HG02943 (cell line): Measurements from ENCODE around the gene RMI1.

Experiments used
- ATAC-seq: cut with Tn5 transposase; IDR thresholded peaks from one replicate; pipeline ENCODE4 v1.9.1; 2021; ENCODE audit warnings: mild to moderate bottlenecking, low read depth, moderate library complexity; ENCODE audit not compliant: unreplicated experiment

Gene RMI1

GRCh38 chr9:83966209-83966582 lies 14.4 kb upstream of the RMI1 start:
- no peak for ATAC-seq

GRCh38 chr9:83967073-83967472 lies 13.5 kb upstream of the RMI1 start:
- no peak for ATAC-seq

- no peak for ATAC-seq
These were observed 11.0 kb upstream of the RMI1 start for GRCh38 chr9:83969602-83970001.

GRCh38 chr9:83971485-83971884 lies 9.1 kb upstream of the RMI1 start:
- no peak for ATAC-seq

- ATAC-seq: no peak
These were observed 8.3 kb upstream of the RMI1 start for GRCh38 chr9:83972286-83972685.

GRCh38 chr9:83975300-83975699 lies 5.3 kb upstream of the RMI1 start:
- no peak for ATAC-seq

GRCh38 chr9:83976372-83976771 lies 4.2 kb upstream of the RMI1 start:
- ATAC-seq: no peak

GRCh38 chr9:83977196-83977595 lies 3.4 kb upstream of the RMI1 start:
- no peak for ATAC-seq

GRCh38 chr9:83978992-83979811 lies 1.4 kb upstream of the RMI1 start:
- peak; percentile 39 for ATAC-seq

- peak; percentile 85 for ATAC-seq
These were observed 702 bp upstream of the RMI1 start, which contains the start of gene HNRNPK for GRCh38 chr9:83979812-83980394. TSS of gene HNRNPK (minus strand) at chr9:83980215. CDS start at chr9:83978252, 1,963 bp downstream.

- ATAC-seq: no peak
These were observed 694 bp downstream of the RMI1 start for GRCh38 chr9:83981126-83981871.

GRCh38 chr9:83986195-83986594 lies 5.6 kb downstream of the RMI1 start:
- ATAC-seq: no peak

- no peak for ATAC-seq
These were observed 6.3 kb downstream of the RMI1 start for GRCh38 chr9:83986765-83987401.

GRCh38 chr9:83987402-83987791 lies 6.8 kb downstream of the RMI1 start:
- ATAC-seq: no peak

- ATAC-seq: no peak
These were observed 7.8 kb downstream of the RMI1 start for GRCh38 chr9:83988411-83988810.

GRCh38 chr9:83991355-83991754 lies 10.8 kb downstream of the RMI1 start:
- no peak for ATAC-seq

- no peak for ATAC-seq
These were observed 11.8 kb downstream of the RMI1 start for GRCh38 chr9:83992407-83992806.

GRCh38 chr9:83992901-83993300 lies 12.3 kb downstream of the RMI1 start:
- no peak for ATAC-seq

- no peak for ATAC-seq
These were observed 15.5 kb downstream of the RMI1 start for GRCh38 chr9:83996126-83996525.

GRCh38 chr9:83999141-83999918 lies 18.7 kb downstream of the RMI1 start:
- no peak for ATAC-seq
